Left lung (tissue), 10 donors: ENCODE data around the gene EIF4G3. TPM values are rescaled to one million over a fixed set of nuclear protein-coding genes. Genes with fewer than 3 reads are reported as not detected.

Experiments
- ATAC-seq: fragments of 200-7000 bp; cut with Tn5 transposase; one replicate; pipeline ENCODE4 v1.9.1; 2020; ENCODE audit warnings: moderate library complexity
- DNase-seq, 4 donors: peaks; one replicate each; pipeline ENCODE4 v3.0.0-alpha.2; 2013 to 2020
- H3K27ac ChIP-seq, 2 donors: fragments of 200-600 bp; sonication (generic) in 1 of 2; one replicate each; pipeline versions ENCODE4 v1.5.0 to v1.8.0; 2020 to 2021
- H3K27me3 ChIP-seq, 2 donors: fragments of 200-600 bp; sonication (generic) in 1 of 2; one replicate each; pipeline versions ENCODE4 v1.5.0 to v1.8.0; 2020 to 2021
- H3K36me3 ChIP-seq, 2 donors: fragments of 200-600 bp; sonication (generic) in 1 of 2; one replicate each; pipeline versions ENCODE4 v1.5.0 to v1.8.0; 2020 to 2021
- H3K4me1 ChIP-seq, 2 donors: fragments of 200-600 bp; one replicate each; pipeline ENCODE4 v1.8.0; 2021
- H3K4me3 ChIP-seq, 2 donors: fragments of 200-600 bp; sonication (generic) in 1 of 2; one replicate each; pipeline versions ENCODE4 v1.5.0 to v1.8.0; 2020 to 2021; ENCODE audit warnings: mild to moderate bottlenecking in 1 of 2
- H3K9me3 ChIP-seq, 2 donors: fragments of 200-600 bp; sonication (generic) in 1 of 2; one replicate each; pipeline versions ENCODE4 v1.5.0 to v1.8.0; 2020 to 2021
- CTCF ChIP-seq, 2 donors: fragments of 200-600 bp; sonication (generic) in 1 of 2; IDR thresholded peaks; one replicate each; pipeline versions ENCODE4 v1.5.0 to v1.8.0; 2021; ENCODE audit warnings: antibody characterized with exemption in 2 of 2
- intact Hi-C, 2 donors: fragments of 100-400 bp; cut with DNase I; formaldehyde crosslinking; loops; one replicate each; pipeline versions ENCODE4 v1.11.2 to v1.14.2; 2022
- polyA plus RNA-seq, 6 donors: library from polyadenylated mRNA; unstranded; fragments of 120-200 nt; gene quantifications; one replicate each; pipeline ENCODE4 v1.2.1, GENCODE V29; 2013; ENCODE audit not compliant: insufficient read length in 6 of 6
- total RNA-seq, 2 donors: library from RNA; stranded (reverse); fragmentation: NEBNext Ultra II Directional; extraction: Animal tissue kit (Norgen Biotek cat#: 25700); gene quantifications; one replicate each; pipeline ENCODE4 v1.2.1, GENCODE V29; 2021
- donor health status: DM: no; HTN: yes; CAD: no.
- donor health status: DM: no; HTN: no; CAD: no.

Gene EIF4G3
- total and polyA plus RNA-seq, 8 donors: 54.6 to 67.9 (median 61.7) TPM

GRCh38 chr1:21022279-21023040 is 154.2 kb downstream of the EIF4G3 start:
- intact Hi-C loops: no loop called here

GRCh38 chr1:21021311-21021710 is 155.4 kb downstream of the EIF4G3 start:
- intact Hi-C loops: no loop called here
- H3K27me3 ChIP-seq: no peaks in the 10 kb centered on the region
- no peak overlapping the region for H3K4me3 ChIP-seq
- peaks cover 15 to 22% of the 10 kb centered on the region in 2 donors for H3K4me1 ChIP-seq
- H3K27ac ChIP-seq: peak overlapping the region; percentile 87 to 91
- DNase-seq: no peak
- no peak for TF ChIP-seq CTCF (IDR thresholded peaks at IDR 0.05)
- no peaks in the 10 kb centered on the region for H3K36me3 ChIP-seq
- no peaks in the 10 kb centered on the region for H3K9me3 ChIP-seq
- ATAC-seq: peak; percentile 52

More at GRCh38 chr1:21022279-21023040, 154.2 kb downstream of the EIF4G3 start:
- DNase-seq (peak in 2 of 4 donors; percentile 47 to 78), ATAC-seq (peak; percentile 97)
- H3K36me3 ChIP-seq: no peaks in the 10 kb centered on the region
- H3K27me3 ChIP-seq: no peaks in the 10 kb centered on the region
- H3K27ac ChIP-seq: peak overlapping the region; percentile 87 to 91
- H3K4me3 ChIP-seq: peak overlapping the region in 1 of 2 donors; percentile 20
- peaks cover 15 to 22% of the 10 kb centered on the region in 2 donors for H3K4me1 ChIP-seq
- no peak for TF ChIP-seq CTCF (IDR thresholded peaks at IDR 0.05)
- no peaks in the 10 kb centered on the region for H3K9me3 ChIP-seq

- Histone ChIP-seq H3K27ac (no peak overlapping the region), H3K4me1 (peaks cover 15 to 22% of the 10 kb centered on the region in 2 donors), H3K4me3 (no peak overlapping the region), H3K9me3 (no peaks in the 10 kb centered on the region), H3K27me3 (no peaks in the 10 kb centered on the region), H3K36me3 (no peaks in the 10 kb centered on the region)
- intact Hi-C loops: no loop called here
- ATAC-seq (no peak), DNase-seq (no peak)
- no peak for TF ChIP-seq CTCF (IDR thresholded peaks at IDR 0.05)
These were observed 156.5 kb downstream of the EIF4G3 start for GRCh38 chr1:21020151-21020550.

- ATAC-seq (no peak), DNase-seq (no peak)
- Histone ChIP-seq H3K4me1 (peaks cover 15 to 22% of the 10 kb centered on the region in 2 donors), H3K9me3 (no peaks in the 10 kb centered on the region), H3K36me3 (no peaks in the 10 kb centered on the region), H3K4me3 (no peak overlapping the region), H3K27ac (no peak overlapping the region), H3K27me3 (no peaks in the 10 kb centered on the region)
- TF ChIP-seq CTCF (IDR thresholded peaks at IDR 0.05): no peak
- intact Hi-C loops: no loop called here
These were observed 158.0 kb downstream of the EIF4G3 start for GRCh38 chr1:21018673-21019072.

GRCh38 chr1:21013510-21013909 is 163.2 kb downstream of the EIF4G3 start:
- ATAC-seq: no peak
- no peaks in the 10 kb centered on the region for H3K9me3 ChIP-seq
- intact Hi-C loops: no loop called here
- no peak overlapping the region for H3K27ac ChIP-seq
- no peaks in the 10 kb centered on the region for H3K36me3 ChIP-seq
- TF ChIP-seq CTCF (IDR thresholded peaks at IDR 0.05): no peak
- no peak overlapping the region for H3K4me3 ChIP-seq
- DNase-seq: no peak
- H3K27me3 ChIP-seq: no peaks in the 10 kb centered on the region
- H3K4me1 ChIP-seq: no peaks in the 10 kb centered on the region
